ENCODE data around the gene ARID2. TPM values are rescaled to one million over a fixed set of nuclear protein-coding genes. Genes with fewer than 3 reads are reported as not detected.
A peak's percentile ranks its signal among the peaks of the same experiment; 100 is the strongest.

ARID2 gene
- total RNA-seq, 1 experiment from 2014 or later = 15.4 TPM

GRCh38 chr12:45939759-45940158 lies 210.3 kb downstream of the ARID2 start:
- no peaks in the 10 kb centered on the region for H3K79me2 ChIP-seq (ENCODE audit: low read length)
- H3K4me2 ChIP-seq (ENCODE audit: low read length) = peak overlapping the region; percentile 40
- H3K9me2 ChIP-seq (replicated peaks; ENCODE audit: low read length) = no peaks in the 10 kb centered on the region
- peak; percentile 87 for ATAC-seq
- no peaks in the 10 kb centered on the region for H3K9me3 ChIP-seq (ENCODE audit: low read length)
- no TSS peak for BruUV-seq (replicated peaks)
- H2AFZ ChIP-seq (ENCODE audit: low read length) = no peak overlapping the region
- peaks cover 23% of the 10 kb centered on the region for H3K4me1 ChIP-seq (ENCODE audit: insufficient read depth, low read length)
- H3K9ac ChIP-seq (ENCODE audit: low read length) = peak overlapping the region; percentile 57
- no peak overlapping the region for H3K4me3 ChIP-seq (ENCODE audit: low read length)
- H3K27me3 ChIP-seq (ENCODE audit: low read length) = no peaks in the 10 kb centered on the region
- H3K36me3 ChIP-seq (ENCODE audit: low read depth, low read length) = peaks cover 17% of the 10 kb centered on the region; the same call in 1 of the 2 replicates
- peak; percentile 77 for DNase-seq
- intact Hi-C loops (cut with micrococcal nuclease) = loop anchor here (5.0 kb wide), 1 partner anchor 43 kb away; no protein-coding TSS in a partner anchor
- TF ChIP-seq EZH2phosphoT487 (IDR thresholded peaks at IDR 0.05; ENCODE audit: borderline replicate concordance, low read length) (no peak), EZH2 (IDR thresholded peaks at IDR 0.05; ENCODE audit: low read length, unreplicated experiment) (no peak), CTCF (conservative IDR thresholded peaks at IDR 0.05; ENCODE audit: low read depth, low read length) (no peak)
- ChIA-PET CTCF (no interaction called here), POLR2A (ENCODE audit: unreplicated experiment) (no interaction called here)
- no peaks in the 10 kb centered on the region for H3F3A ChIP-seq (ENCODE audit: low read length, unreplicated experiment)
- no peaks in the 10 kb centered on the region for H4K20me1 ChIP-seq (ENCODE audit: low read length)
- peak overlapping the region; percentile 80 for H3K27ac ChIP-seq (ENCODE audit: low read length)

GRCh38 chr12:45944771-45945170 lies 215.3 kb downstream of the ARID2 start:
- Histone ChIP-seq H3K9ac (ENCODE audit: low read length) (no peak overlapping the region), H3K4me2 (ENCODE audit: low read length) (no peak overlapping the region), H3K27me3 (ENCODE audit: low read length) (no peaks in the 10 kb centered on the region), H3K4me3 (ENCODE audit: low read length) (no peak overlapping the region), H3F3A (ENCODE audit: low read length, unreplicated experiment) (no peaks in the 10 kb centered on the region), H3K4me1 (ENCODE audit: insufficient read depth, low read length) (peaks cover 12% of the 10 kb centered on the region), H3K36me3 (ENCODE audit: low read depth, low read length) (peaks cover 37% of the 10 kb centered on the region), H3K27ac (ENCODE audit: low read length) (no peak overlapping the region), H3K9me3 (ENCODE audit: low read length) (no peaks in the 10 kb centered on the region), H3K9me2 (replicated peaks; ENCODE audit: low read length) (no peaks in the 10 kb centered on the region), H3K79me2 (ENCODE audit: low read length) (no peaks in the 10 kb centered on the region), H2AFZ (ENCODE audit: low read length) (no peak overlapping the region), H4K20me1 (ENCODE audit: low read length) (no peaks in the 10 kb centered on the region)
- ATAC-seq (no peak), DNase-seq (no peak)
- no peak for TF ChIP-seq EZH2 (IDR thresholded peaks at IDR 0.05; ENCODE audit: low read length, unreplicated experiment)
- no peak for TF ChIP-seq CTCF (conservative IDR thresholded peaks at IDR 0.05; ENCODE audit: low read depth, low read length)
- no peak for TF ChIP-seq EZH2phosphoT487 (IDR thresholded peaks at IDR 0.05; ENCODE audit: borderline replicate concordance, low read length)
- POLR2A ChIA-PET (ENCODE audit: unreplicated experiment) = no interaction called here
- intact Hi-C loops (cut with micrococcal nuclease) = loop anchor here (5.0 kb wide), 1 partner anchor 38 kb away; no protein-coding TSS in a partner anchor
- CTCF ChIA-PET = no interaction called here
- no TSS peak for BruUV-seq (replicated peaks)

- H3K9ac ChIP-seq (ENCODE audit: low read length) = no peak overlapping the region
- no peaks in the 10 kb centered on the region for H3K9me2 ChIP-seq (replicated peaks; ENCODE audit: low read length)
- H3K4me2 ChIP-seq (ENCODE audit: low read length) = no peak overlapping the region
- no peaks in the 10 kb centered on the region for H4K20me1 ChIP-seq (ENCODE audit: low read length)
- no peak overlapping the region for H3K27ac ChIP-seq (ENCODE audit: low read length)
- ATAC-seq (no peak), DNase-seq (no peak)
- BruUV-seq (replicated peaks) = no TSS peak
- H3K4me1 ChIP-seq (ENCODE audit: insufficient read depth, low read length) = no peaks in the 10 kb centered on the region
- CTCF ChIA-PET = no interaction called here
- H3K4me3 ChIP-seq (ENCODE audit: low read length) = no peak overlapping the region
- TF ChIP-seq EZH2 (IDR thresholded peaks at IDR 0.05; ENCODE audit: low read length, unreplicated experiment) = no peak
- no peak for TF ChIP-seq EZH2phosphoT487 (IDR thresholded peaks at IDR 0.05; ENCODE audit: borderline replicate concordance, low read length)
- no peak for TF ChIP-seq CTCF (conservative IDR thresholded peaks at IDR 0.05; ENCODE audit: low read depth, low read length)
- POLR2A ChIA-PET (ENCODE audit: unreplicated experiment) = no interaction called here
- H3K79me2 ChIP-seq (ENCODE audit: low read length) = no peaks in the 10 kb centered on the region
- H3K9me3 ChIP-seq (ENCODE audit: low read length) = no peaks in the 10 kb centered on the region
- peaks cover 30% of the 10 kb centered on the region for H3K36me3 ChIP-seq (ENCODE audit: low read depth, low read length)
- intact Hi-C loops (cut with micrococcal nuclease) = no loop called here
- no peak overlapping the region for H2AFZ ChIP-seq (ENCODE audit: low read length)
- H3K27me3 ChIP-seq (ENCODE audit: low read length) = no peaks in the 10 kb centered on the region
- H3F3A ChIP-seq (ENCODE audit: low read length, unreplicated experiment) = no peaks in the 10 kb centered on the region
Observed at GRCh38 chr12:45946435-45946834, 216.9 kb downstream of the ARID2 start.

All from PC-3 (cell line).